RPMI7951 (cell line): ENCODE measurements around the gene HLA-DPB1. TPM values are rescaled to one million over a fixed set of nuclear protein-coding genes. Genes with fewer than 3 reads are reported as not detected.

Source experiments
- DNase-seq: peaks from one replicate; pipeline ENCODE4 v3.0.0-alpha.2; 2012; ENCODE audit warnings: low read depth
- total RNA-seq: library from RNA; depleted of rRNA; stranded (reverse); fragments of >200 nt; shearing (Covaris generic); gene quantifications from 2 replicates; pipeline ENCODE4 v1.2.3, GENCODE V29; 2014

Gene HLA-DPB1
- total RNA-seq, 1 experiment from 2014 or later: 29.6 TPM

DNA sequence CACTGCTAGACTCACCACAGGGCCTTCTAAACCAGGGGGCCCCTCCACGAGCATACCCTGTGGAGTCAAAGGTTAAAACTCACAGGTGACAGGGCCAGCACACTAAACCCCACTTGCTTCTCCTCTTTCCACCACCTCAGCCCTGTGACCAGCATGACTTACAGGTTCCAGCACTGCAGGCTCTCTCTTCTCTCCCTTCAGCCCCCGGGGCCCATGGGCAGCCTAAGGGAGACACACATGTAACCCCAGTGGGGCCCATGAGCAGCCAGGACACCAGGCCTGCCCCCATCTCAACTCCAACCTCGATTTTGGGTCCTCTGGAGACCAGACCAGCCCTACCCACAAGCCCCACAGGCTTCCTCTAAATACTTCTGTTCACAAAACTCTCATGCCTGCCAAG, 28.0 kb downstream of the HLA-DPB1 start:
- DNase-seq: no peak

GRCh38 chr6:33104887-33105286, 29.1 kb downstream of the HLA-DPB1 start:
- no peak for DNase-seq

GRCh38 chr6:33105386-33105785, 29.6 kb downstream of the HLA-DPB1 start:
- DNase-seq: no peak

DNA sequence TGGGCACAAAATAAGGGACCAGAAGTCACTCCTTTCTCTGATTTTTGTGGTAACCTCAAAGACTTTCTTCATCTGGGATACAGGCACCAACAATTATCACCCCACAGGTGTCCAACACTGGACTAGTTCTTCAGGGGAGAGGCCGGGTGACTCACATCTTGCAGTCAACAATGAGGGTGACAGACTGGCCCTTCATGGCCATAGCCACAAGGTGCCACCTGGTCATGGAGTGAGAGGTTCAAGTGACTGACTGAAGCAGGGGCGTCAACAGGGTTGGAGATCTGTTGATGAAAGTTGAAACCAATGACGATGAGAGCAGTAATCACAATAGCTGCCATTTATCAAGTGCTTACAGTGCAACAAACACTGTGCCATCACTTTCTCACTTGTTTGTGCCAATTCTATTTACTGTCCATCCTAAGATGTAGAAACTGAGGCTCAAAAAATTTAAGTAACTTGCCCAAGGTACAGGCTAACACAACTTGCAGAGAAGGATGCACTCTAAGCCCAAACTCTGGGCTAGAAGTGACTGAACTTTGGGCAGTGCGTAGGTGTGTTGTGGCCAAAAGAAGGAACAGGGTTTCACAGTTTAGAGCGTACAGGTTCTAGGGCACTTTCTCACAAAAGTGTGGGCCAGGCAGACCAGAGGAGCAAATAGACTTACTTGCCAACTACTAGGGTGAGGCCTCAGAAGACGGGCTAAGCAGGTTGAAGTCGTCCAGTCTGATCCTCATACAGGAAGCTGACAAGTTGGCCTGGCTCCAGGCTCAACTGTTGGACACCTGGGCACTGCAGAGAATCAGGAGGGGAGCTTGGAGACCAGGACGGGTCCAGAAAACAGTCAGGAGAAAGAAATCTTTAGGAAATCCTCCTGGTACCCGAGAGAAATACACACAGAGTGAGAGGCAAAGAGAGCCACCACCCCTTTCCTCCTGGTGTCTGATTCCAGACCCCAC, 30.4 kb downstream of the HLA-DPB1 start:
- no peak for DNase-seq

DNA sequence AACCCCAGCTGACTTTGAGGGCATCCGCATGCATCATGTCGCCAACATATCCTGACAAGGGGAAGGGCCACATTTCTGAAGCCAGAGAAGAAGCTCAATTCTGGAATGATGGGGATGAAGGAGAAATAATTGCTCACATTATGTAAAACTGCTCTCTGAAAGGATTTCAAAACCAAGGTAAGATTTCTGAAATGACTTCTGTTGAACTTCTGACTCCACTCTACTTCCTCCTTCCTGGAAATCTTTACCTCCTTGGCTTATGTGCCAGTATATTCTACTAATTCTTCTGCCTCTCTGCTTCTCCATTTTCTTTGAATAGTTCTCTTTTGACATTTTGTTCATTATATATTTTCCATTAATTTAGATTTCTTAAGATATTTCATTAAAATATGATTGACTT, 31.9 kb downstream of the HLA-DPB1 start:
- DNase-seq: no peak

- DNase-seq: no peak
Measured at GRCh38 chr6:33108307-33108706, 32.5 kb downstream of the HLA-DPB1 start.

GRCh38 chr6:33112148-33112547, 36.4 kb downstream of the HLA-DPB1 start:
- DNase-seq: peak; percentile 67

DNA sequence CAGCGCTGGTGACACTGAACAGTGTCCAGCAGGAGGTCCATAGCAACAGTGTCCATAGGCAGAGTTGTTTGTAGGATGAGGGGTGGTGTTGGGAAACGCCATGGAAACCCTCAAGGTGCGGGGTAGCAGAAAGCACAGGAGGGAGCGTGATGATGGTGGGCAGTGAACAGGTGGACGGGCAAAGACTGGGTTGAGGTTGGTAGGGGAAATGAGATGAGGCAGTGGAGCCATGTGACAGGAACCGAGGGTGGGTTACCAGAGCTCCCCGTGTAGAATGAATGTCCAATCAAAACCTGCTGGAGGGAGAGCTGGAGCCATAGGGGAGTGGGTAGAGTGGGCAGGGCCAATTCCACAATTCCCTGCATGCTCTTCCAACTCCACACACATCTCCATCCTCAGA, 38.0 kb downstream of the HLA-DPB1 start:
- no peak for DNase-seq

- no peak for DNase-seq
Measured at GRCh38 chr6:33114406-33114805, 38.6 kb downstream of the HLA-DPB1 start.

- DNase-seq: no peak
Measured at GRCh38 chr6:33116417-33116816, 40.6 kb downstream of the HLA-DPB1 start.

- peak; percentile 4 for DNase-seq
Measured at GRCh38 chr6:33116841-33117711, 41.3 kb downstream of the HLA-DPB1 start.

DNA sequence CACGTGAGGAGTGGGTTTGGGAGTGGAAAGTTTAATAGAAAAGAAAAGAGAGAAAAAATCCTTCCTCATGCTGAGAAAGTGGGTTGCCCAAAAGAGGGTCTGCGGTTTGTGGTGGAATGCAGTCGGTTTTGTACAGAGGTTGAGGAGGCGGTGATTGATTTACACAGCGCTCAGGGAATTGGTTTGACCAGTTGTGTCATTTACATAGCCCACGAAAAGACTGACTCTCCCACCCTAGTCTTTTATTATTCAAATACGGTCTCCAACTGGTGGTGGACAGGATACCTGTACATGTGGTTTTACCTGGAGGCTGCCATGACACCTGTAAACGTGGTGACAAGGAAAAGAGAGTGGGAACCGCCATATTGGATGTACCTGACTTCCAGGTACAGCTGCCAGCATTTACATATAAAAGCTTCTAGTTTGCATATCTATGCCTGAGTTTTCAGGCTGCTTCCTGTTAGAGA, 42.1 kb downstream of the HLA-DPB1 start:
- no peak for DNase-seq

DNA sequence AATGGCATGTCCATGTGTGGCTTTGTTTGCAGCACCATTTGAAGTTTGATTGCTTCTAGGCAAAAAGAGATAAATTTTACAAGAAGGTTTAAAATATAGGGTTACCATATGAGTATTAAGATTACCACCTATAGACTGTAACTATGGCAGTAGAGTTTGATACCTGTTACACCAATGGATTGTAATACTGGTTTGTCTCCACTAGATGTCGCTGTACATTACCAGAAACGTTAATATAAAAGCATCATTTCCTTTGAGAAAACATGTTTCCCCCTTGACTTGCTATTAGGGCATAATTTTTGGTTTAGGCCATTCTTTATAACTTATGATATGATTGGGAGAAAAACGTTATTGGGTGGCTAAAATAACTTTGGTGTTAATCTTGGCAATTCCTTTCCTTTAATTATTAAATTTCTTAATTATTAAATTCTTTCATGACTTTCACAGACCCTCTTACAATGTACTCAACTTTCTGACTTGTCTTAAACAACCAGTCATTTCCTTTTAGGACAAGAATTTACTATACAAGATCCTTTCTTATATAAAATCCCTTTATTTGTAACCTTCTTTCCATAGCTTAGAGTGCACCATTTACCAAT, 42.8 kb downstream of the HLA-DPB1 start:
- peak; percentile 53 for DNase-seq

DNA sequence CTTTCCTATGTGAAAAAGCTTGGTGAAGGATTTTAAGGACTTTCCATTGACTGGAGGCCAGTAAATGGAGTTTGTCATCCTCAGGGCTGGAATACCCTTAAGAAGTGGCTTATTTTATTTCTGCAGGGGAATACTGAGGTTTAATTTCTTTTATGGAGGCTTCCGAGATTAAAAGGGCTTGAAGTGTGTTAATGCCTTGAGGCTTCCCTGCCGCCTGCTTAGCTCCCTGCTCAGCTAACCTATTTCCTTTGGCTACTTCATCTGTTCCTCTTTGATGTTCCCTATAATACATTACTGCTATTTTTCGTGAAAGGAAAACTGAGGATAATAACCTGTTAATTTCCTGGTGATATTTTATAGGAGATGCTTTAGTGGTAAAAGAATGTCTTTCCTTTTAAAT, 44.2 kb downstream of the HLA-DPB1 start:
- no peak for DNase-seq

GRCh38 chr6:33123181-33123580, 47.4 kb downstream of the HLA-DPB1 start:
- no peak for DNase-seq

DNA sequence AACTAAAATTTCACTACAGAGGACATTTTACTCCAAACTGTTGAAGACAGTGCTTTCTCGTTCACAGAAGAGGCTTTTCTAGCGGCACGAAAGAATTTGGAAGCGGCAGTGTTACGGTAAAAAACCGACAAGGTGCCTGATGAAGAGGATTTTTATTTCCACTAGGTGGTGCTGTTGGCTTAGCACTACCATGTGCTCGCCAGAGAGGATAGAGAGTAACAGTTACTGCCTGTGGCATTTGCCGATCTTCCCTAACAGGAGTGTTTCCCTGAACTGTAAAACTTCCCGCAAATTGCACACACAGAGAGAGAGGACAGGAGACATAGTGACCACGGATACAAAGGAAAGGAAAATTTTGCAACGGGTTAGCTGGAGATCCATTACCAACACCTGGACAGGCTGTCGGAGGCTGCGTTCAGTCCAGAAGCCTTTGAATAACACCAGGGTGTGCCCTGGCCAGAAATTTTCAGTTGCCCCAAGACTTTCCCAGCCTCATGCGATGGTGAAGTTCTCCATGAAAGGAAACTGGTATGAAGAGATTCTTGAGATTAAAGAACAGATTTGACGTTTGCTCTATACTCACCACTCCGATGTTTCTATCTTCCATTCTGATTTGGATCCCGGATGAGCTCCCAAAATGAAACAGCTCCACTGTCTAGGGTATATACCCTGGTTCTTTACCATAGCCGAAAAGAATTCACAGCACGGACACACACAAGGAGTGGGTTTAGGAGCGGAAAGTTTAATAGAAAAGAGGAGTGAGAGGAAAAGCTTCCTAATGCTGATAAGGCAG, 48.1 kb downstream of the HLA-DPB1 start:
- peak; percentile 62 for DNase-seq

- no peak for DNase-seq
Measured at GRCh38 chr6:33124525-33124901, 48.7 kb downstream of the HLA-DPB1 start.

- no peak for DNase-seq
Measured at GRCh38 chr6:33124947-33125346, 49.2 kb downstream of the HLA-DPB1 start.

- DNase-seq: peak; percentile 49
Measured at GRCh38 chr6:33126101-33126714, 50.4 kb downstream of the HLA-DPB1 start.

- DNase-seq: no peak
Measured at GRCh38 chr6:33128318-33128717, 52.5 kb downstream of the HLA-DPB1 start.

DNA sequence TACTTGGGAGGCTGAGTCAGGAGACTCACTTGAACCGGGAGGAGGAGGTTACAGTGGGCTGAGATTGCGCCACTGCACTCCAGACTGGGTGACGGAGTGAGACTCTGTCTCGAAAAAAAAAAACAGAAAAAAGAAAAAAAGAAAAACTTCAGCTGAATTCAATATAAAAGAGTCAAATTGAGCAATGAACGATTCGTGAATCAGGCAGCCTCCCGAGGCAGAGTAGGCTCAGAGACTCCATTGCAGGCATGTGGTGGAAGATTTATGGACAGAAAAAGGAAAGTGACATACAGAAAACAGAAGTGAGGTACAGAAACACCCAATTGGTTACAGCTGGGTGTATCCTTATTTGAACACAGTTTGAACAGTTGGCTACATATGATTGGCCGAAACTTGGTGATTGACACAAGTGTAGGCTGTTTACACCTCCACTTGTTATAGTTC, 56.3 kb downstream of the HLA-DPB1 start:
- no peak for DNase-seq
